ENCODE measurements around the gene SSC4D.

Gene SSC4D

GRCh38 chr7:76351372-76351771 lies 58.1 kb downstream of the SSC4D start:
- DNase-seq = no peak

DNA sequence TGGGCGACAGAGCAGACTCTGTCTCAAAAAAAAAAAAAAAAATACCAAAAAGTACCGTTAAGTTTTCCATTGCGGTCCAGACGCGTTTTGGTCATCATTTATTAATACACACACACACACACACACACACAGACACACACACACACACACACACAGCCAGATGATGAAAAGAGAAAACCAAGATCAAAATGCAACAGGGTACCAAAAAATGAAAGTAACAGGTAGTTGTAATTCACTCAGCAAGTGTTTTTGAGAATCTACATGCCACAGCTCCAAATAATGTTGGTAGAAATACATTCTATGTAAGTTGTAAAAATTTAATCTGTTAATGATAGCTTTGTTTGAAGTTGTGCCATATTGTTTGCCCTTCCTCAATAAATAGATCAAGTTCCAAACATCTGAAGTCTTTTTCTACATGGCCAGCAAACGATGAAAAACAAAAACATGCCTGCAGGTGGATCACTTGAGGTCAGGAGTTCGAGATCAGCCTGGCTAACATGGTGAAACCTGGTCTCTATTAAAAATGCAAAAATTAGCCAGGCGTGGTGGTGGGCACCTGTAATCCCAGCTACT lies 60.1 kb downstream of the SSC4D start:
- no peak for DNase-seq

DNA sequence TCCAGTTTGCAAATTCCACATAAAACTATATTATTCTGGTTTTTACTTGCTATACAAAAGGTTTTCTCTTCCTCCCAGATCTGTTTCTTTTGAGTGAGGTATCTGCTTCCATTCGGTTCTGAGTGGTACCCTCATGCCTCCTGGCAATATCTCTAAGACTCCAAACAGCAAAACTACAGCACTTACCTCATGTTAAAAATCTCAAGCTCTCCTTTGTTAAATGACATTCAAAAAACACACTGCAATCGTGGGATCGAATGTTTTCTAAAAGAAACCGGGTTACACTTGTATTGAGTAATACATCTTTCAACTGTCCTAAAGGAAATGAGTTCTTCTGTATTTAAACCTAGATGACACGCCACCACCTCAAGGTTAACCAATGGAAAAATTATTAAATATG lies 61.8 kb downstream of the SSC4D start:
- DNase-seq = no peak

GRCh38 chr7:76346778-76347177 lies 62.7 kb downstream of the SSC4D start:
- no peak for DNase-seq

DNA sequence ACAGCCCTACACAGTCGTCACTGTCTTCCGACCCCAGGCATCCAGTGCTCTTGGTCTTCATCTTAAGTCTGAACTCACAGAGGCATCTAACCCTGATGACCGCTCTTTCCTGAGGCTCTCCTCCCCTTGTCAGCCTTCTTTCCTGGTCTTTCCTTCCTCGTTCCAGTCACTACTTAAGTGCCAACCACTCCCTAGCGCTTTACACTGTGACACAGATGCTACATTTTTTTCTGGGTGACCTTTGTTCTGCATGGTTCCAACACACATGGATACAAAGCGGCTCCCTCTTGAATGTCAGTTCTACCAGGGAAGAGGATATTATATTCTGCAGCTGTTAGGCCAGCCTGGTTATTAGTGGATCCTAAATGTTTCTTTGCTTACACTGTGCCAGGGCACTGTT lies 63.4 kb downstream of the SSC4D start:
- no peak for DNase-seq

DNA sequence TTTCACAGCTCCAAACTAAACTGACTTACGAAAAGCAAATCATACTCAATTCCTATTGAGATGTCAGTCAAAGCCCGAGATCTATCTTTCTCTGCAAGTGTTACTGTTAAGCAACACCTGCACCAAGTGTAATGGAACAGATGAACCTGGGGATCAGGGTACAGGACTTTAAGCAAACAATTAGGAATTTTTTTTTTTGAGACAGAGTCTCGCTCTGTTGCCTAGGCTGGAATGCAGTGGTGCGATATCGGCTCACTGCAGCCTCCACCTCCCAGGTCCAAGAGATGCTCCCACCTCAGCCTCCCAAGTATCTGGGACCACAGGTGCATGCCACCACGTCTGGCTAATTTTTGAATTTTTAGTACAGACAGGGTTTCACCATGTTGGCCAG lies 65.6 kb downstream of the SSC4D start:
- no peak for DNase-seq

- DNase-seq = no peak
Observed at GRCh38 chr7:76343294-76343930, 66.1 kb downstream of the SSC4D start.

- DNase-seq = no peak
Observed at GRCh38 chr7:76342222-76342621, 67.3 kb downstream of the SSC4D start.

- DNase-seq = no peak
Observed at GRCh38 chr7:76340617-76341131, 68.8 kb downstream of the SSC4D start.
